NCI-H446 (cell line): ENCODE measurements around the gene GATAD2B.

Experiments used
- DNase-seq, 2 experiments: peaks; one replicate each; lab custom pipeline; 2025; lab: John Stamatoyannopoulos, UW

The GATAD2B gene

GRCh38 chr1:153951183-153951582 is 28.4 kb upstream of the GATAD2B start:
- DNase-seq, result no peak

DNA sequence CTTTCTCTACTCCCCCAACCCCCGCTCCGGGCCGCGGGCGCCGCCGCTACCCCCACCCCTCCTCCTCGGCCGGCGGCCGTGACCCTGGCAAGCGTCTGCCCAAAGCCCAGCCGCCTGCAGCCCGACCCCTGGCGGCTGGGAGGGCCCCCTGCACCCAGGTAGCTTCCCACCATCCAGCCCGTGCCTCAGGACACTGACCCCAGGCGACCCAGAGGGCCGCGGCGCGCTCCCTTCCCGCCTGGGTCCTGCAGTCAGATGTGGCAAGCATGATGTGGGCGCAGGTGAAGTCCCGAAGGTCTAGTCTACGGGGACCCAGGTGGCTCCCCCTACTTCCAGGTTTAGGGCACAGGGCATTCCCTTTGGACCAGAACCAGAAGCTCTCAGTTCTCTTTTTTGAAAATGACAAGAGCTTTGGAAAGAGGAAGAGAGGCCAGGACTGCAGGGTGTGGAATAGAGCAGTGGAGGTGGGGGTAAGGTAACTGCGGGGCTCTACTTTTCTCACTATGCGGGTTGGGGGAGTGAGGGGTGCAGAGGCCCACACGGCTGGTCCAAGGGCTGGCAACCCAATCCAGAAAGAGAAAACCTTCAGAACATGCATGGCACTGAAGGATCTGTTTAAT is 24.0 kb upstream of the GATAD2B start, which contains the start of gene DENND4B:
TSS of gene DENND4B (minus strand) at position 97 of the 620 bp plus-strand sequence. CDS start 2,344 bp downstream, outside the sequence.
- peak; percentile 53 to 80 for DNase-seq

DNA sequence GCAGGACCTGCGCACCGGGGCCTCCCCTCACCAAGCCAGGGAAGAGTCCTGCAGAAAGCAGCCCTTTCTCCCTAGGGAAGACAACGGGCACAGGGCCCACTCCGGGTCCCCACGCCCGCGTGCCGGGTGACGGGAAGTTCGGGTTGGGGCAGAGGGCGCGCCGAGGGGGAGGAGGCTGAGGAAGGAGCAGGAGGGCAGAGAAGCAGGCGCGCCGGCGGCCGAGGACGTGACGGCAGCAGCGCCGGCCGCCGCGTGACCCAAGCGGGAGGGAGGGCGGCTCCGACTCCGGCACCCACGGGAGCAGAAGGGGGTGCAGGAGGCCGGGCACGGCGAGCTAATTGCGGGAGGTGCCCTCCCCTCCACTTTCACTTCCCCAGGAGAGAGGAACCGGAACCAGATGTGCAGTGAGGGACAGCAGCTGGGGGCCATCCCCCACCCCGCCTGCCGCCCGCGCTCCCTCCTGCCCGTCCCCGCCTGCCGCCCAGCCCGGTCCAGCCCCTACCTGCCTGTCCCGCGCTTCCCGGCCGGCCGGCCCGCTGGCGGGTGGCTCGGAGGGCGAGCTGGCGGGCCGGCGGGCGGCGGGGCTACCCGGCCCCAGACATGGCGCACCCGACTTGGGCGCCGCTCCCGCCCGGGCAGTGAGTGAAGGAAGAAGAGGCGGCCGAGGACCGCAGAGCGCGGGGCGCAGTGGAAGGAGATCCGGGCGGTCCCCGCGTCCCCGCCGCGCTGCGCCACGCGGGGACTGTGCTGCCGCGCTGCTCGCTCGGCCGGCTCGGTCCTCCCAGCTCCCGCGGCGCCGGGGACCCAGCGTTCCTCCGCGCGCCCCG is 23.2 kb upstream of the GATAD2B start:
- DNase-seq, result peak in 1 of 2 experiments; percentile 21

DNA sequence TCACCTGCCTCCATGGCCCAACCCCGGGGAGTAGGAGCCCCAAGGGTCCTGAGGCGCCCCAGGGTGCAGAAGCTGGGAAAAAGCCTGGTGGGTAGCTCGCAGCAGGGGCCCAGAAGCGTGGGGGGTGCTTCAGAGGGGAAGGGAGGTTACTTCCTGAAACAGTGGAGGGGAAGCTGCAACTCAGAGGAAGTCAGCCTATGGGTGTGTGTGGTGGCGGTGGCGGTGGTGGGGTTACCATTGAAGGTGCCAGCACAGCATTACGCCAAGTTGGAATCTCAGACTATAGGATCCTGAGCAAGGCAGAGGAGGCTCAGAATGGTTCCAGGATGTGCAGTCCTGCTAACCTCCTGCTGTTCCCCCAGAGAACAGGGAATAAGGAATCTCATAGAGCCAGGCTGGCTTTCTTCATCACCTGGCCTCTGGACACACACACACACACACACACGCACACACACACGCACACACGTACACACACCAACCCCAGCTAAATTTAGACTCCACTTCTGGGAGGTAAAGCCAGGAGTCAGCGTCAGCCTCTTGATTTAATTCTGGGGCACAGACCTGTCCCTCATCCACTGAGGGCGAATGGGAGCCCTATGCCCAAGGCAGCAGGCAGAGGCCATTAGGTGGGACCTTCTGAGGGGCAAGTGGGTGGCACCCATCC is 22.5 kb upstream of the GATAD2B start:
- no peak for DNase-seq

DNA sequence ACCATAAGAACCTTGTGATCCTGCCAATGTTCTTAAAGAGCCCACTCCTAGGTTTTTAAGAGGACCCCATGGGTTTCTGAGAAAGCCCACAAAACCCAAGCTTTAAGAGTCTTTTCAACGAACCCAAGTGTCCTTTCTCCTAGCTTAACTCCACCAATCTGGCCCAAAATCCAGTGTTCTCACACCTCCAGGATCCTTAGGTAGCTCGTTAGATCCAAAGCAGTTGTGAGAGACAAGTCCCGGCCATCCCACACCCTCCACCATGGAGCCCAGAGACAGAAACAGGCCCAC is 22.0 kb upstream of the GATAD2B start:
- DNase-seq, result no peak

DNA sequence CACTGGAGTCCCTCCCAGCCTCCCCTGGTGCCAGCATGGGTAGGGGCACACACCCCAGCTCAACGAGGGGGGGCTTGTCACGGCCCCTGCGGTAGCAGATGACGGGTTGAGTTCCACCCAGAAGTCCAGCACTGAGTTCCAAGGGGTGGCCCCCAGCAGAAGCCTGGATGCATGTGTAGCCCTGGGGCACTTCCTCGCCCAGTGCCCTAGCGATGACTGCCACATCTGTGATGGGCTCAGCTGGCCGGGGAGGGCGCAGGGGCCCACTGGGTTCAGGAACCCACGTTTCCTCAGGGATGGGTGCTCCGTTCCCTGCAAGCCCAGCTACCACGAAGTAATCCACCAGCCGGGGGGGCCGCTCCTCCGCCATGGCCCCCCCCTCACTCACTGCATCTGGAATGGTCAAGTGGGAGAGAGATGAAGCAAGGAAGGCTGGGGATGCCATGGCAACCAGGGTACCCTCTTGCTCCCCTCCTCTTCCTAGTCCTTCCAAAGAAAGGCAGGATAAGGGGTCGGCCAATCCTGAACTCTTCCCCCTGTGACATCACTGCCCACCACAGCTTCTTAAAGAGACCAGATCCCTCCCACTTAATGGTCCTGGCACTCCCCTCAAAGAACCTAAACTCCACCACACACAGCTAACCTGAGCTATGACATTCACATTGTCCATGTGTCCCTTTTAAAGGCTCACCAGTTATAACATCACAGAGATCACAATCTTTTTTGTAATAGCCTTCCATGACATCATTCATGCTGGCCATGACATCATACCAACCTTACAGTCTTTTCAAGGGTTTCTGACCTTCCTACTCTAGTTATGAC is 21.4 kb upstream of the GATAD2B start:
- DNase-seq, result no peak

- no peak for DNase-seq
Measured at GRCh38 chr1:153942766-153943549, 20.2 kb upstream of the GATAD2B start.

DNA sequence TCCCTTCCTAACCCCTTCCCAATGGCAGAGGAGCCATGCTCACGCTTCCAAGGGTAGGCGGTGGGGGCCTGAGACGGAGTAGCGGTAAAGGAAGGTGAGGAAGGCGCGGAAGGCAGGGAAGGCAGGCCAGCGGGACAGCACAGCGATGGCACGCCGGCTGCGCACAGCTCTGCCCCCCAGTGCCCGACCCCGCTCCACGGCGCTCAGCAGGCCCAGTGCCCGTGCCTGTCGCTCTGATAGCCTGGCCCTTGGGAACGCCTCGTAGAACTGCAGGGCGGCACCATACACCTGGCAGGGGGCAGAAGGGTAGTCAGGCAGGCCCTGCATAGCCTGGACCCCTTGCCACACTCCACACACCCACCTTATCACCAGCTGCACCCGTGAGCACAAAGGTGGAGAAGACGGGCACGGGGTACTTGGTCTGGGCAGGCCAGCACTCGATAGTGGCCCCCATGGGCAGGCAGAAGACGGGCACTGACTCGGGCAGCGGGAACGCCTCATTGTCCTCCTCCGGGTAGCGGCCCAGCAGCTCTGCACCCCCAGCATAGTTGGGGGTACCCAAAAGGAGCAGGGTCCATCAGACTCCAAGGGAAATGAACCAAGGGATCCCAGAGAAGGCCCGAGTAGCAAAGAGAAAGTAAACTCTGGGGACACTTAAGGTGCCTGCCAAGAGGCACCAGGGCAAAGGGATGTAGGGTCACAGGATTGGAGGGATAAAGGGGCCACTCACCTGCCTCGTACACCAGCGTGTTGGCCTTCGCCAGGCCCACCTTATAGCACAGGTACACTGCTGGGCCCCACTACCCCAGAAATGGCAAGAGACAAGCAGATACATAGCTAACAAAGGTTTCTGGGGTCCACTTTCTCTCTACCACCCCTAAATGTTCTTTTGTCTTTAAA is 19.3 kb upstream of the GATAD2B start:
- DNase-seq, result no peak

- DNase-seq, result no peak
Measured at GRCh38 chr1:153940756-153941155, 18.0 kb upstream of the GATAD2B start.

DNA sequence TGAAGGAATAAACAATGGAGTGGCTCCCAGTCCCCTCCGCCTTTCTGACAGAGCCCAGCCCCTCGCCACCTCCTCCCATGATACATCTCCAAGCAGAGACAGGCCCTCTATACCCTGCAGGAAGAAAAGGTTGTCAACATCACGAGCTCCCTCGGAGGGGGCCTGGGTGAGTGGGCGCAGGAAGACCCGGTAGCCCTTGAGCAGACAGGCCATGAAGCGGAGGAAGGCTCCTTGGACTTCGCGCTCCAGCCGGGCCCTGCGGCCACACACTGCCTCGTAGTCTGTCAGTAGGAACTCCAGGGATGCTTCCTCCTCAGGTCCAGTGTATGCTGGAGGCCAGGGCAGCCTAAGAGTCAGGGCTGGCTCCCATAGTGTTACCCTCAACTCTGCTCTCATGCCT is 16.7 kb upstream of the GATAD2B start:
- no peak for DNase-seq

DNA sequence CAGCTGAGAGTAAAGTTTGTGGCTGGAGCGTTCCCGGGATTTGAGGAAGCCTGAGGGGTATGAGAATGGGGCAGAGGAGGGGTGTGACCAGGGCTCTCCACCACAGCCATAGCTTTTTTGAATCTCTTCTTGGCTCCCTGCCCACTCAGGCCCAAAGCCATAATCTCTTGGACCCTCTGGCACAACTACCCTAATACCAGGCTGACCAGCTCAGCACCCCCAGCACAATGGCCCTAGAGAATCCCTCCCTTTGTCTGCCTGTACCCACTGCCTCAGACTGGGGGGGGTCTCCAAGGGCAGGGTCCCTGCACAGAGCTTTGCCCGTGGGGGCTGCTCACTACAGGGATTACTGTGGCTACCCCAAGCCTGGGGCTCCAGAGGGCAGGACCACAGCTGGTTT is 16.2 kb upstream of the GATAD2B start:
- DNase-seq, result no peak

DNA sequence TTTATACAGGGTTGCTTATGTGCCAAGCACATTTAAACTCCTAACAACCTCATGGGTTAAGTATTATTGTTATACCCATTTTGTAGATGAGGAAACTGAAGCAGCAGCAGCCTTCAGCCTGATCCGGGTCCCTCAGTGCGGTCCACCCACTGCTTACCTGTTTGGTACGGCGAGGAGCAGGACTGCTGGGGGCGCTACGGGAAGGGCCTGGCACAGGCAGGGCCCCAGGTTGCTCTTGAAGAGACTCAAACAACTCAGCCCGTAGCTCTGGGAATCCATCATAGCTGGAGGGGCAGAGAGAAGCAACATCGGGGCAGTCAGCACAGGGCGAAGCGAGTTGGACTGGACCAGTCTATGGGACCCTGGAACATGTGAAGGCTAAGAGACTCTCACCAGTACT is 14.6 kb upstream of the GATAD2B start:
- DNase-seq, result no peak

DNA sequence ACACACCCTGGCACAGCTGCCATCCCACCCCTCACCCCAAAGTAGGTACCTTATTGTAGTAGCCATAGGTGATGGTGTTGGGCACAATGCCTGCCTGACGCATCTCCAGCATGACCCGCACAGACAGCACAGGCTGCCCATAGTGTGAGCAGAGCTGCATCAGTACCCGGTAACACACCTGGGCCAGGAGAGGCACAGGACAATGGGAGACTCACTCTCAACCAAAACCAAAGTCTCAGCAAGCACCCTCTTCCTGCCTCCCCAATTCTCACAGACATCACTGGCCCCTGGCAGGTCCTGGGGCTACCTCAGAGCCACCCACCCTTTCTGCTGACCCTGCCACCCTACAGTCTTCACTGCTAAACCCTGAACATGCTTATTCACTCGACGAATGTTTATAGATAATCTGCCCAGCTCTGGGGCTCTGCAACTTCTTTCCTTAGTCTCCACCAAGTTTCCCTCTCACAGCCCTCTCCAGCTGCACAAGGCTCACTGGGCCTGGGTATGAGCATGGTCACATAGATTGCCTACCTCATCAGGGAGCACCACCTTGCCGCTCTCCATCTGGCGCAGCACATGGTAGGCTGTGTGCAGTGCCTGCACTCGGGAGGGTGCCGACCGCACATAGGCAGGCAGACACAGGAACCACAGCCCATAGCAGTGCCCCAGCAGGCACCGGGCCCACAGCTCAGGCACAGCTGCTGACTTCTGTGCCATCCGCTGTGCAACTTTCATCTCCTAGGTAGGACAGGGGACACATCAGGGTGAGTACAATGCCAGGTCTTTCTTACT is 13.4 kb upstream of the GATAD2B start:
- no peak for DNase-seq

- no peak for DNase-seq
Measured at GRCh38 chr1:153934746-153935145, 12.0 kb upstream of the GATAD2B start.

- no peak for DNase-seq
Measured at GRCh38 chr1:153933955-153934354, 11.2 kb upstream of the GATAD2B start.

GRCh38 chr1:153933430-153933829 is 10.7 kb upstream of the GATAD2B start:
- DNase-seq, result no peak

DNA sequence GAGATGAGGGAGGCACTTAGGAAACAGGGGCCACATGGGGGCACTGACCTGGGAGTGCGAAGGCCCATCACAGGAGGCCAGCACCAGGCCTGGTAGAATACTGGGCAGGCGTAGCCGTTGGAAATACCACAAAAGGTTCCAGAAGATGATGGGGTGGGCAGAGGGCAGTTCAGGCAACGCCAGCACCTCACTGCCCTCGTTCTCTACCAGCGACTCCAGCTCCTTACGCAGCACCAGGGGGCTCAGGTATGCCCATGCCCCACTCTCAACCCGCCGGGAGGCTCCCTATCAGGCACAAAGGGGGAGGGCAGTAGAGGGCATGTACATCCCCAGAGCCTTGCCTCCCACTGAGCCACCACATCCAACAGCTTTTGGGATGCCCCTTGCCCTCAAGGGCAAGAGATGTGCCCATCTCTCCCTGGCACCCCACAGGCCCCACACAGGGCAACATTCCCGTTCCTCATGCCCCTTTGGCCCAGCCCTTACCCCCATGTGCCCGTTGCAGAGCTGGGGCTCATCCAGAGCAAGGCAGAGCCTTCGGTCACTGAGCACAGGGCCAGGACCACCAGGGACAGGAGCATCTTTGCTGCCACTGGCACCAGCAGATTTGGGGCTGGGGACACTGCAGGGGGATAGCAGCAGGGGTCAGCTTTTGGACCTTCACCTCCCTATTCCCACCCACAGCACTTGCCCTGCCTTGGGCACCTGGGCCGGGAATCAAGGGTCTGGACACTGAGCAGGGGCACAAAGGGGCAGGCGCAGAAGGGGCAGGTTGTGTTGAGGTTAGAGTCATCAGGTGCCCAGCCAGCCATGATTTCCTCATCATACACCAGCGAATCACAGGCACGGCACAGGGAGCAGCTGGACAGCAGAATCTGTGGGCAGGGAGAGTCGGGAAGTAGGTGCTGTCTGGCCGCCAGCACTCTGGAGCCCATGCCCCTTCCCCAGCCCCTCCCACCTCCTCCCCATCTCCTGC is 9.7 kb upstream of the GATAD2B start:
- no peak for DNase-seq
